Kidney (tissue), 14 donors: ENCODE results near the gene TMEM40. TPM values are rescaled to one million over a fixed set of nuclear protein-coding genes. Genes with fewer than 3 reads are reported as not detected.

Experiments
- DNase-seq, 5 donors: peaks; one replicate each; pipeline ENCODE4 v3.0.0-alpha.2; 2013 to 2020
- FAIRE-seq: peaks from 2 replicates; lab custom pipeline; 2012; peaks lifted over from hg19 to GRCh38; lab: Jason Lieb, UNC
- H3K27ac ChIP-seq, 2 donors: one replicate each; pipeline ENCODE4 v1.7.0; 2013; ENCODE audit warnings: low read depth in 2 of 2, low read length in 2 of 2, inconsistent platforms in 1 of 2
- H3K27me3 ChIP-seq: one replicate; pipeline ENCODE4 v1.7.1; 2013; ENCODE audit warnings: low read length, inconsistent platforms; ENCODE audit not compliant: control insufficient read depth, insufficient read depth
- H3K36me3 ChIP-seq, 3 donors: one replicate each; pipeline versions ENCODE4 v1.7.0 to v1.7.1; 2013; ENCODE audit warnings: low read length in 3 of 3, control low read depth in 1 of 3, inconsistent platforms in 1 of 3; ENCODE audit not compliant: insufficient read depth in 3 of 3, control insufficient read depth in 2 of 3
- H3K4me1 ChIP-seq, 3 donors: one replicate each; pipeline versions ENCODE4 v1.7.0 to v1.7.1; 2013; ENCODE audit warnings: low read length in 3 of 3, inconsistent platforms in 1 of 3, low read depth in 1 of 3; ENCODE audit not compliant: control insufficient read depth in 2 of 3, insufficient read depth in 2 of 3
- H3K4me3 ChIP-seq, 3 donors: one replicate each; pipeline versions ENCODE4 v1.7.0 to v1.8.1; 2013; ENCODE audit warnings: low read length in 3 of 3, control low read depth in 1 of 3, inconsistent platforms in 1 of 3
- H3K9ac ChIP-seq, 3 donors: one replicate each; pipeline versions ENCODE4 v1.7.0 to v1.7.1; 2013; ENCODE audit warnings: low read length in 3 of 3, control low read depth in 1 of 3, inconsistent platforms in 1 of 3
- H3K9me3 ChIP-seq, 3 donors: one replicate each; pipeline versions ENCODE4 v1.7.0 to v1.7.1; 2013; ENCODE audit warnings: low read length in 3 of 3, control low read depth in 1 of 3, inconsistent platforms in 1 of 3; ENCODE audit not compliant: control insufficient read depth in 2 of 3, insufficient read depth in 1 of 3
- CTCF ChIP-seq: IDR thresholded peaks from 3 replicates; pipeline ENCODE4 v1.5.1; 2012; ENCODE audit warnings: mild to moderate bottlenecking, moderate library complexity, borderline replicate concordance; ENCODE audit not compliant: insufficient read depth; ENCODE audit errors: extremely low read depth
- intact Hi-C: fragments of 100-400 bp; cut with DNase I; formaldehyde crosslinking; loops from one replicate; pipeline ENCODE4 v1.11.1; 2022
- polyA plus RNA-seq: library from polyadenylated mRNA; stranded (reverse); fragments of 350-450 nt; fragmentation: Illumina TruSeq; extraction: RNeasy Lipid Tissue Mini Kit (QIAGEN cat#74804); gene quantifications from one replicate; pipeline ENCODE4 v1.2.3, GENCODE V29; 2014; ENCODE audit warnings: low read depth, low replicate concordance; ENCODE audit not compliant: insufficient read depth
- total RNA-seq: library from RNA; stranded (reverse); fragmentation: NEBNext Ultra II Directional; extraction: Animal tissue kit (Norgen Biotek cat#: 25700); gene quantifications from one replicate; pipeline ENCODE4 v1.2.1, GENCODE V29; 2021
- donor health status: control.
- donor health status: control.
- donor health status: control.
- donor health status: control.
- donor health status: control.
- donor health status: DM: yes; HTN: yes; CAD: no.
- donor health status: Normal renal cell carcinoma (clear cell type).

TMEM40 gene
- total and polyA plus RNA-seq, 2 donors from 2014 or later, result 0.52 TPM; not detected in 1

GRCh38 chr3:12722226-12722625 is 36.8 kb downstream of the TMEM40 start:
- peaks cover 0 to 5% (median 4%) of the 10 kb centered on the region in 3 donors for H3K4me1 ChIP-seq
- H3K4me3 ChIP-seq, result no peak overlapping the region
- no peaks in the 10 kb centered on the region for H3K36me3 ChIP-seq
- no peaks in the 10 kb centered on the region for H3K9me3 ChIP-seq
- DNase-seq (no peak), FAIRE-seq (no peak)
- no peak overlapping the region for H3K27ac ChIP-seq
- H3K27me3 ChIP-seq, result no peaks in the 10 kb centered on the region
- intact Hi-C loops, result no loop called here
- TF ChIP-seq CTCF, result no peak
- H3K9ac ChIP-seq, result no peak overlapping the region

GRCh38 chr3:12719984-12720898 is 38.8 kb downstream of the TMEM40 start:
- Histone ChIP-seq H3K4me1 (peaks cover 0 to 5% (median 4%) of the 10 kb centered on the region in 3 donors), H3K9ac (peak overlapping the region in 1 of 3 donors; percentile 31), H3K36me3 (no peaks in the 10 kb centered on the region), H3K9me3 (no peaks in the 10 kb centered on the region), H3K4me3 (peak overlapping the region; percentile 2 to 32 (median 11)), H3K27ac (no peak overlapping the region), H3K27me3 (no peaks in the 10 kb centered on the region)
- peak; percentile 96 for TF ChIP-seq CTCF
- peak; percentile 29 for FAIRE-seq
- DNase-seq, result peak; percentile 79 to 98 (median 90)
- intact Hi-C loops, result no loop called here

- no peak for TF ChIP-seq CTCF
- intact Hi-C loops, result no loop called here
- peaks cover 0 to 5% (median 4%) of the 10 kb centered on the region in 3 donors for H3K4me1 ChIP-seq
- FAIRE-seq, result no peak
- H3K9me3 ChIP-seq, result no peaks in the 10 kb centered on the region
- H3K9ac ChIP-seq, result peak overlapping the region in 1 of 3 donors; percentile 31
- H3K36me3 ChIP-seq, result no peaks in the 10 kb centered on the region
- DNase-seq, result no peak
- no peak overlapping the region for H3K27ac ChIP-seq
- no peaks in the 10 kb centered on the region for H3K27me3 ChIP-seq
- H3K4me3 ChIP-seq, result peak overlapping the region in 2 of 3 donors; percentile 11 to 32
Measured at GRCh38 chr3:12719541-12719940, 39.5 kb downstream of the TMEM40 start.
